OCI-LY3 (cell line): Measurements from ENCODE around the gene MOXD1.

ENCODE experiments used
- H2AFZ ChIP-seq: fragments of 200-600, 300-600 bp; shearing (Covaris generic); 2 replicates; pipeline ENCODE4 v1.6.0; 2014; ENCODE audit warnings: antibody characterized with exemption, low read depth, low read length
- H3K27ac ChIP-seq: fragments of 200-600, 300-600 bp; sonication (generic); 2 replicates; pipeline ENCODE4 v1.5.1; 2014; ENCODE audit warnings: mild to moderate bottlenecking, low read length, moderate library complexity, mixed read lengths
- H3K27me3 ChIP-seq: fragments of 200-600, 300-600 bp; sonication (generic); 2 replicates; pipeline ENCODE4 v1.6.1; 2014; ENCODE audit warnings: low read depth, low read length, mixed read lengths
- H3K36me3 ChIP-seq: fragments of 200-600, 300-600 bp; sonication (generic); replicated peaks from 2 replicates; pipeline ENCODE3; 2014; ENCODE audit warnings: low read depth, low read length, mixed read lengths
- H3K4me1 ChIP-seq: fragments of 300-600, 200-600 bp; sonication (generic); 2 replicates; pipeline ENCODE4 v1.6.1; 2014; ENCODE audit warnings: low read length, mixed read lengths
- H3K4me2 ChIP-seq: fragments of 200-600, 300-600 bp; sonication (generic); 2 replicates; pipeline ENCODE4 v1.6.1; 2014; ENCODE audit warnings: low read length, mixed read lengths
- H3K4me3 ChIP-seq: fragments of 300-600, 200-600 bp; sonication (generic); 2 replicates; pipeline ENCODE4 v1.5.1; 2014; ENCODE audit warnings: antibody characterized with exemption, mild to moderate bottlenecking, low read length, moderate library complexity
- H3K79me2 ChIP-seq: fragments of 300-600, 200-600 bp; shearing (Covaris generic); 2 replicates; pipeline ENCODE4 v1.6.1; 2014; ENCODE audit warnings: mild to moderate bottlenecking, low read length, mixed read lengths
- H3K9ac ChIP-seq: fragments of 300-600, 200-600 bp; shearing (Covaris generic); 2 replicates; pipeline ENCODE4 v1.6.0; 2014; ENCODE audit warnings: mild to moderate bottlenecking, low read length, moderate library complexity
- H3K9me3 ChIP-seq: fragments of 200-600, 300-600 bp; shearing (Covaris generic); 2 replicates; pipeline ENCODE4 v1.6.1; 2014; ENCODE audit warnings: low read length, mixed read lengths; ENCODE audit not compliant: insufficient read depth
- H4K20me1 ChIP-seq: fragments of 200-600, 300-600 bp; sonication (generic); 2 replicates; pipeline ENCODE4 v1.6.1; 2016; ENCODE audit warnings: low read length, mixed read lengths; ENCODE audit not compliant: insufficient read depth
- EZH2phosphoT487 ChIP-seq: fragments of 200-600 bp; shearing (Covaris generic); IDR thresholded peaks from 2 replicates; pipeline ENCODE4 v1.6.1; 2018; ENCODE audit warnings: antibody characterized with exemption, mixed run types, low read depth
- TF ChIP-seq, protein P1 (sequence below): fragments of 200-600, 300-600 bp; sonication (generic); IDR thresholded peaks from 2 replicates; pipeline ENCODE4 v1.5.1; 2014; ENCODE audit warnings: antibody characterized with exemption, low read length, low read depth

The MOXD1 gene

DNA sequence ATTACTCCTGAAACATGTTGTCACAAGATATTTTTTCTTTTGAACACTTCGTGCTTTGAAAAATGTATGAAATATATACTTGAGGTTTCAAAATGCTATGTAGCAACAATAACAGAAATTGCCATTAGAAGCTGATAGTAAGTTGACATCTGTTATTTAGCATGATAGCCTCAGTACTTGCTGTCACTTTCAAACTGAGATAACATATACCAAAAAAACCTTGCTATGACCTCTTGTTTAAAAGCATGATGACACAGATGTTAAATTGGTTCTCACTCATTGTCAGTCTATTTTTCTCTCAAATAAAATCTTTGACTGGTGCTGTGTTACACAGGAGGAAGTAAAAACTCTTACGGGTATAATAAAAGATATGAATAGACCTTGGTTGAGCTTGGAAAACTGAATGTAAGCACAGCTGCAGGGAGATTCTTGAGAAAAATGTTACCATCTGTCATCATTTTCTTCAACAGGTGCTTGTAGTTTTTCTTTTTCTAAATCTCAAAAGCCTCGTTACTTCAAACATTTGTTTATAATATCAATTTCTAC, 18.6 kb downstream of the MOXD1 start:
- Histone ChIP-seq H3K9me3 (no peaks in the 10 kb centered on the region), H3K27me3 (peaks cover 18% of the 10 kb centered on the region), H3K79me2 (no peaks in the 10 kb centered on the region), H3K9ac (no peak overlapping the region), H3K36me3 (no peaks in the 10 kb centered on the region), H3K4me3 (no peak overlapping the region), H3K4me1 (peaks cover 16% of the 10 kb centered on the region), H3K4me2 (no peak overlapping the region), H3K27ac (no peak overlapping the region), H4K20me1 (no peaks in the 10 kb centered on the region), H2AFZ (no peak overlapping the region)
- TF ChIP-seq EZH2phosphoT487: no peak
- TF ChIP-seq, protein P1, sequence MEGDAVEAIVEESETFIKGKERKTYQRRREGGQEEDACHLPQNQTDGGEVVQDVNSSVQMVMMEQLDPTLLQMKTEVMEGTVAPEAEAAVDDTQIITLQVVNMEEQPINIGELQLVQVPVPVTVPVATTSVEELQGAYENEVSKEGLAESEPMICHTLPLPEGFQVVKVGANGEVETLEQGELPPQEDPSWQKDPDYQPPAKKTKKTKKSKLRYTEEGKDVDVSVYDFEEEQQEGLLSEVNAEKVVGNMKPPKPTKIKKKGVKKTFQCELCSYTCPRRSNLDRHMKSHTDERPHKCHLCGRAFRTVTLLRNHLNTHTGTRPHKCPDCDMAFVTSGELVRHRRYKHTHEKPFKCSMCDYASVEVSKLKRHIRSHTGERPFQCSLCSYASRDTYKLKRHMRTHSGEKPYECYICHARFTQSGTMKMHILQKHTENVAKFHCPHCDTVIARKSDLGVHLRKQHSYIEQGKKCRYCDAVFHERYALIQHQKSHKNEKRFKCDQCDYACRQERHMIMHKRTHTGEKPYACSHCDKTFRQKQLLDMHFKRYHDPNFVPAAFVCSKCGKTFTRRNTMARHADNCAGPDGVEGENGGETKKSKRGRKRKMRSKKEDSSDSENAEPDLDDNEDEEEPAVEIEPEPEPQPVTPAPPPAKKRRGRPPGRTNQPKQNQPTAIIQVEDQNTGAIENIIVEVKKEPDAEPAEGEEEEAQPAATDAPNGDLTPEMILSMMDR: no peak

DNA sequence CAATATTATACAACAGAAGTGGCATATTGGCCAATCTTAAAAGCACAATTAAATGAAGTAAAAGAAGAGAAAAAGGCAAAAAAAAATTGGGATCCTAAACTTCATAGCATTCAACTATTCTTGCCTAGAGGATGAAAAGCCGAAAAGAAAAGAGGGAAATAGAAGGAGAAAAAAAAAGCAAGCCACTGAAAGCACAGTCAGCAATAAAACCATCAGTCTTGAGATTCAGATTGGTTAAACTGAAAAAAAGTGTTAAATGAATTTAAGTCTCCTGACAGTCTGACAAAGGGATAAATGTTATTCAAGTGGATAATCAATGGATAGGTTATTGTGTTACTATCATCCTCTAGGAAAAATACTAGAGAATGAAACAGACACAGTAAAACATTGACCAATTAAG, 19.9 kb downstream of the MOXD1 start:
- H3K9ac ChIP-seq: no peak overlapping the region
- H3K4me1 ChIP-seq: peaks cover 16% of the 10 kb centered on the region
- no peak for TF ChIP-seq EZH2phosphoT487
- H3K27me3 ChIP-seq: peaks cover 18% of the 10 kb centered on the region
- H3K27ac ChIP-seq: no peak overlapping the region
- H2AFZ ChIP-seq: no peak overlapping the region
- H3K4me3 ChIP-seq: no peak overlapping the region
- H3K4me2 ChIP-seq: no peak overlapping the region
- no peaks in the 10 kb centered on the region for H4K20me1 ChIP-seq
- no peaks in the 10 kb centered on the region for H3K9me3 ChIP-seq
- no peaks in the 10 kb centered on the region for H3K79me2 ChIP-seq
- no peaks in the 10 kb centered on the region for H3K36me3 ChIP-seq

DNA sequence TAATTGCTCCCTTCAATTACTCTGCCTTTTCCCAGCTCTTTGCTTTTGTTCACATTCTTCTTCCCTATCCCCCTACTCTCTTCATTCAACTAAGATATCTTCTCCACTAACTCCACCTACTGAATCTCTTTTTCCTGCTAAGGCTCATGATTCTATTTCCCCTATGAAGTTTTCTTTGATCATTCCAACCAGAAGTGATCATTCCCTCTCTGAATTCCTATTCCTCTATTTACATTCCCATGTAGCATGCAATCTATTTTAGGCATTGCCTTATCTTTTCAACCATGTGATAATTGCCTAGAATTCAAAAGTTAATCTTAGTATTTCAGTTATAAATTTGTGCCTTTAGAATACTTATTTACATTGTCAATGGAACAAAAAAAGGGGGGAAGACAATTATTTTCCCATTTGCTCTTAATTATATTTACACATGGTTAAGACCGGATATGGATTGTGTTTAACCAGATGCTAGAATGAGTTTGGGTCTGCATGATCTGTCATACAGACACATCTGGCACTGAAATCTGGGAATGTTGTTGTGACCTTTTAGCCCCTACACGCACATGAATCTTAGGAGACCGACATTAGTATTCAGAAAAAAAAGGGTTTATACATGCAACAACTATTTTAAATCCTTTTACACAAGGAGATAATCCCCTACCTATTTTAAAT, 20.8 kb downstream of the MOXD1 start:
- Histone ChIP-seq H3K79me2 (no peaks in the 10 kb centered on the region), H3K9me3 (no peaks in the 10 kb centered on the region), H3K27ac (no peak overlapping the region), H3K9ac (no peak overlapping the region), H2AFZ (no peak overlapping the region), H3K4me1 (peaks cover 16% of the 10 kb centered on the region), H3K4me3 (no peak overlapping the region), H3K27me3 (peaks cover 18% of the 10 kb centered on the region), H3K4me2 (no peak overlapping the region), H4K20me1 (no peaks in the 10 kb centered on the region), H3K36me3 (no peaks in the 10 kb centered on the region)
- no peak for TF ChIP-seq EZH2phosphoT487
- TF ChIP-seq, protein P1: no peak

DNA sequence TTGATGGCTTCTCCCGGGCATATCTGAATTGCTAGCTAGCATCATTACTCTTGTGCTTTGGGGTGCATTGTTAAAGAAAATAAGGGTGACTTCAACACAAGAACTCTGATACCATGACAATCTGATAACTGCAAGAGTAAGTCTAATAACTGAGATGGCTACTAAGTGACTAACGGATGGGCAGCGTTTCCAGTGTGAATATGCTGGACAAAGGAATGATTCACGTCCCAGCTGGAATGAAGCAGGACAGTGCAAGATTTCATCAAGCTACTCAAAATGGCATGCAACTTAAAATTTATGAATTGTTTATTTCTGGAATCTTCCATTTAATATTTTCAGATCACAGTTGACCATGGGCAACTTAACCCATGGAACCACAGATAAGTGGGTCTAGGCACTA, 31.7 kb downstream of the MOXD1 start:
- Histone ChIP-seq H3K4me1 (peaks cover 27% of the 10 kb centered on the region), H3K4me3 (no peak overlapping the region), H3K27me3 (peaks cover 57% of the 10 kb centered on the region), H3K9ac (no peak overlapping the region), H2AFZ (no peak overlapping the region), H4K20me1 (peaks cover 8% of the 10 kb centered on the region; the same call in 1 of the 2 replicates), H3K4me2 (no peak overlapping the region), H3K79me2 (no peaks in the 10 kb centered on the region), H3K27ac (no peak overlapping the region), H3K9me3 (no peaks in the 10 kb centered on the region), H3K36me3 (no peaks in the 10 kb centered on the region)
- TF ChIP-seq EZH2phosphoT487: no peak
- TF ChIP-seq, protein P1: no peak
